Measurements from ENCODE around the gene PATJ. TPM values are rescaled to one million over a fixed set of nuclear protein-coding genes. Genes with fewer than 3 reads are reported as not detected.

PATJ gene
- total and polyA plus RNA-seq, 2 donors (not counting 3 experiments of a cell fraction or from before 2014, with no cell fraction given), result 1.1 to 3.0 TPM

DNA sequence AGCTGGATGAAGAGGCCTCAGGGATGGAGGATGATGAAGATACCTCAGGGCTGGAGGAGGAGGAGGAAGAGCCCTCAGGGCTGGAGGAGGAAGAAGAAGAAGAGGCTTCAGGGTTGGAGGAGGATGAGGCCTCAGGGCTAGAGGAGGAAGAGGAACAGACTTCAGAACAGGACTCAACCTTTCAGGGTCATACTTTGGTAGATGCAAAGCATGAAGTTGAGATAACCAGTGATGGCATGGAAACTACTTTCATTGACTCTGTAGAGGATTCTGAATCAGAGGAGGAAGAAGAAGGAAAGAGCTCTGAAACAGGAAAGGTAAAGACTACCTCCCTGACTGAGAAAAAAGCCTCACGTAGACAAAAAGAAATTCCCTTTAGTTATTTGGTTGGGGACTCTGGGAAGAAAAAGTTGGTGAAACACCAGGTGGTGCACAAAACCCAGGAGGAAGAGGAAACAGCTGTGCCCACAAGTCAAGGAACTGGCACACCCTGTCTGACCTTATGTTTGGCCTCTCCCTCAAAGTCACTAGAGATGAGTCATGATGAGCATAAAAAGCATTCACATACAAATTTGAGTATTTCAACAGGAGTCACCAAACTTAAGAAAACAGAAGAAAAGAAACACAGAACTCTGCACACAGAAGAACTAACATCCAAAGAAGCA, 467.8 kb downstream of the PATJ start:
- Histone ChIP-seq H3K27ac (ENCODE audit: insufficient read depth, low read depth, low read length) (no peak overlapping the region), H3K4me1 (ENCODE audit: control insufficient read depth, extremely low read depth, insufficient read depth, low read length) (no peaks in the 10 kb centered on the region), H3K4me3 (replicated peaks in 1 of 3; ENCODE audit: insufficient read depth in 1 of 3, low read depth in 1 of 3, low read length in 3 of 3) (no peak overlapping the region), H3K9ac (replicated peaks; ENCODE audit: extremely low read depth, insufficient read depth, low read length) (no peak overlapping the region), H3K9me1 (replicated peaks; ENCODE audit: control insufficient read depth, extremely low read depth, insufficient read depth, low read length) (no peaks in the 10 kb centered on the region), H3K9me3 (replicated peaks; ENCODE audit: control insufficient read depth, insufficient read depth, low read length) (no peaks in the 10 kb centered on the region), H3K79me2 (ENCODE audit: control insufficient read depth, insufficient read depth, low read length) (no peaks in the 10 kb centered on the region), H3K4me2 (ENCODE audit: insufficient read depth, low read length) (no peak overlapping the region), H3K27me3 (ENCODE audit: control insufficient read depth in 2 of 2, insufficient read depth in 2 of 2, low read length in 2 of 2) (no peaks in the 10 kb centered on the region), H3K36me3 (ENCODE audit: control insufficient read depth in 2 of 2, extremely low read depth in 1 of 2, insufficient read depth in 2 of 2, low read length in 2 of 2) (no peaks in the 10 kb centered on the region), H4K20me1 (replicated peaks; ENCODE audit: control insufficient read depth, extremely low read depth, insufficient read depth, low read length) (no peaks in the 10 kb centered on the region), H2AFZ (ENCODE audit: low read depth, low read length) (no peak overlapping the region)
- no peak for TF ChIP-seq JUN (IDR thresholded peaks at IDR 0.05; ENCODE audit: borderline replicate concordance, insufficient read depth, insufficient read length, low read depth)
- TF ChIP-seq POLR2A (IDR thresholded peaks at IDR 0.05; ENCODE audit: low read depth, low read length), result no peak
- TF ChIP-seq FOS (IDR thresholded peaks at IDR 0.05; ENCODE audit: borderline replicate concordance, insufficient read depth, low read length), result no peak
- TF ChIP-seq, protein P1, sequence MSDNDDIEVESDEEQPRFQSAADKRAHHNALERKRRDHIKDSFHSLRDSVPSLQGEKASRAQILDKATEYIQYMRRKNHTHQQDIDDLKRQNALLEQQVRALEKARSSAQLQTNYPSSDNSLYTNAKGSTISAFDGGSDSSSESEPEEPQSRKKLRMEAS (IDR thresholded peaks at IDR 0.05; ENCODE audit: insufficient read depth, insufficient read length), result no peak
- no peak for TF ChIP-seq GATA2 (IDR thresholded peaks at IDR 0.05; ENCODE audit: insufficient read depth, insufficient read length, low read depth, low read length)
- TF ChIP-seq POLR2AphosphoS5 (IDR thresholded peaks at IDR 0.05; ENCODE audit: insufficient read depth, low read depth, low read length), result no peak
- TF ChIP-seq MYC (IDR thresholded peaks at IDR 0.05; ENCODE audit: low read depth, low read length), result no peak
- TF ChIP-seq, protein P2, sequence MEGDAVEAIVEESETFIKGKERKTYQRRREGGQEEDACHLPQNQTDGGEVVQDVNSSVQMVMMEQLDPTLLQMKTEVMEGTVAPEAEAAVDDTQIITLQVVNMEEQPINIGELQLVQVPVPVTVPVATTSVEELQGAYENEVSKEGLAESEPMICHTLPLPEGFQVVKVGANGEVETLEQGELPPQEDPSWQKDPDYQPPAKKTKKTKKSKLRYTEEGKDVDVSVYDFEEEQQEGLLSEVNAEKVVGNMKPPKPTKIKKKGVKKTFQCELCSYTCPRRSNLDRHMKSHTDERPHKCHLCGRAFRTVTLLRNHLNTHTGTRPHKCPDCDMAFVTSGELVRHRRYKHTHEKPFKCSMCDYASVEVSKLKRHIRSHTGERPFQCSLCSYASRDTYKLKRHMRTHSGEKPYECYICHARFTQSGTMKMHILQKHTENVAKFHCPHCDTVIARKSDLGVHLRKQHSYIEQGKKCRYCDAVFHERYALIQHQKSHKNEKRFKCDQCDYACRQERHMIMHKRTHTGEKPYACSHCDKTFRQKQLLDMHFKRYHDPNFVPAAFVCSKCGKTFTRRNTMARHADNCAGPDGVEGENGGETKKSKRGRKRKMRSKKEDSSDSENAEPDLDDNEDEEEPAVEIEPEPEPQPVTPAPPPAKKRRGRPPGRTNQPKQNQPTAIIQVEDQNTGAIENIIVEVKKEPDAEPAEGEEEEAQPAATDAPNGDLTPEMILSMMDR (IDR thresholded peaks at IDR 0.05; ENCODE audit: extremely low read depth in 1 of 2, insufficient read depth in 1 of 2, low read depth in 1 of 2, low read length in 2 of 2), result no peak
- TF ChIP-seq EZH2 (IDR thresholded peaks at IDR 0.05; ENCODE audit: borderline replicate concordance, low read depth, low read length, severe bottlenecking), result no peak
- ChIA-PET CTCF (no interaction called here), POLR2A (no interaction called here)
- intact Hi-C loops (cut with micrococcal nuclease) (no loop called here), dilution Hi-C loops (cut with MboI; ENCODE audit: extremely low pct_ligation_motif_present, low sequenced_read_pairs) (no loop called here)
- BruUV-seq (replicated peaks), result no TSS peak
- DNase-seq (ENCODE audit: low read depth, low spot score), result no peak
- FAIRE-seq, result no peak

All from endothelial cell of umbilical vein (primary cell).